HepG2 (cell line): ENCODE data around the gene ERFL. TPM values are rescaled to one million over a fixed set of nuclear protein-coding genes. Genes with fewer than 3 reads are reported as not detected.

Source experiments
- CHCHD3 ChIP-seq: sonication (generic); formaldehyde crosslinking; IDR thresholded peaks from 2 replicates; pipeline ENCODE4 v1.8.0; 2022; ENCODE audit warnings: mild to moderate bottlenecking, missing genetic modification reagents, moderate library complexity
- HOXD1 ChIP-seq: sonication (generic); formaldehyde crosslinking; IDR thresholded peaks from 2 replicates; pipeline ENCODE4 v1.5.0; 2020; ENCODE audit warnings: missing genetic modification reagents
- IKZF1 ChIP-seq: fragments of 450-650 bp; IDR thresholded peaks from 2 replicates; pipeline ENCODE4 v1.7.1; 2016
- MXI1 ChIP-seq: IDR thresholded peaks from 3 replicates; pipeline ENCODE4 v1.6.1; 2012; ENCODE audit warnings: low read depth, low read length, inconsistent platforms, borderline replicate concordance
- PHF8 ChIP-seq: sonication (generic); formaldehyde crosslinking; IDR thresholded peaks from 2 replicates; pipeline ENCODE4 v1.5.0; 2020; ENCODE audit warnings: missing genetic modification reagents
- POGZ ChIP-seq: sonication (generic); formaldehyde crosslinking; IDR thresholded peaks from 2 replicates; pipeline ENCODE4 v1.4.0; 2020; ENCODE audit warnings: mild to moderate bottlenecking, missing genetic modification reagents
- RXRB ChIP-seq: IDR thresholded peaks from 2 replicates; pipeline ENCODE4 v1.6.1; 2016; ENCODE audit warnings: borderline replicate concordance, missing genetic modification reagents, missing compliant biosample characterization
- SIN3A ChIP-seq: IDR thresholded peaks from 2 replicates; pipeline ENCODE4 v1.6.1; 2011; ENCODE audit warnings: low read depth, mild to moderate bottlenecking, control low read depth, low read length, borderline replicate concordance
- SMAD3 ChIP-seq: sonication (generic); formaldehyde crosslinking; IDR thresholded peaks from 2 replicates; pipeline ENCODE4 v1.4.0; 2020; ENCODE audit warnings: missing genetic modification reagents
- SSRP1 ChIP-seq: IDR thresholded peaks from 2 replicates; pipeline ENCODE4 v1.6.1; 2016; ENCODE audit warnings: control low read depth
- TBL1XR1 ChIP-seq: fragments of 150-350 bp; IDR thresholded peaks from 2 replicates; pipeline ENCODE4 v1.6.1; 2014; ENCODE audit warnings: borderline replicate concordance, low read length; ENCODE audit not compliant: partially characterized antibody
- ZFAT ChIP-seq: sonication (generic); formaldehyde crosslinking; conservative IDR thresholded peaks from 2 replicates; pipeline ENCODE4 v1.8.1; 2023; ENCODE audit warnings: missing genetic modification reagents, inconsistent platforms
- ZNF10 ChIP-seq: sonication (generic); formaldehyde crosslinking; IDR thresholded peaks from 2 replicates; pipeline ENCODE4 v1.4.0; 2020; ENCODE audit warnings: mild to moderate bottlenecking, low read depth, missing genetic modification reagents, borderline replicate concordance
- ZNF263 ChIP-seq: sonication (generic); formaldehyde crosslinking; IDR thresholded peaks from 2 replicates; pipeline ENCODE4 v1.4.0; 2020; ENCODE audit warnings: missing genetic modification reagents
- ZNF264 ChIP-seq: sonication (generic); formaldehyde crosslinking; IDR thresholded peaks from 2 replicates; pipeline ENCODE4 v1.4.0; 2020; ENCODE audit warnings: missing genetic modification reagents
- ZNF720 ChIP-seq: sonication (generic); formaldehyde crosslinking; IDR thresholded peaks from 2 replicates; pipeline ENCODE4 v1.4.0; 2020; ENCODE audit warnings: missing genetic modification reagents
- ZNF746 ChIP-seq: sonication (generic); formaldehyde crosslinking; IDR thresholded peaks from 2 replicates; pipeline ENCODE4 v1.8.0; 2022; ENCODE audit warnings: mild to moderate bottlenecking, missing genetic modification reagents
- ZNF792 ChIP-seq: IDR thresholded peaks from 2 replicates; pipeline ENCODE4 v1.6.1; 2016
- polyA plus RNA-seq, 8 experiments: library from polyadenylated mRNA; depleted of rRNA in 3 of 8; stranded (reverse) in 7 of 8; unstranded in 1 of 8; fragments of >200 nt; fragmentation: Illumina TruSeq in 4 of 8; extraction: Trizol in 4 of 8; gene quantifications; 2 replicates each; pipeline versions ENCODE4 v1.2.1 to v1.2.3, GENCODE V29; 2011 to 2016; ENCODE audit warnings: low read depth in 4 of 8, missing spikeins in 1 of 8, mixed read lengths in 1 of 8; ENCODE audit not compliant: insufficient read depth in 1 of 8
- total RNA-seq, 5 experiments: library from RNA; depleted of rRNA; stranded (reverse); fragments of >200 nt; fragmentation: Illumina TruSeq; extraction: Trizol; gene quantifications; 2 replicates each; pipeline ENCODE4 v1.2.3, GENCODE V29; 2016; ENCODE audit warnings: low read depth in 1 of 5
- TF ChIP-seq, protein P1 (sequence below): sonication (generic); formaldehyde crosslinking; IDR thresholded peaks from 2 replicates; pipeline ENCODE4 v1.4.0; 2020; ENCODE audit warnings: mild to moderate bottlenecking, missing genetic modification reagents
- TF ChIP-seq, protein P2 (sequence below): sonication (generic); formaldehyde crosslinking; IDR thresholded peaks from 2 replicates; pipeline ENCODE4 v1.4.0; 2020; ENCODE audit warnings: missing genetic modification reagents
- TF ChIP-seq, protein P3 (sequence below): IDR thresholded peaks from 2 replicates; pipeline ENCODE4 v1.6.1; 2016
- TF ChIP-seq, protein P4 (sequence below): sonication (generic); formaldehyde crosslinking; IDR thresholded peaks from 2 replicates; pipeline ENCODE4 v1.4.0; 2020; ENCODE audit warnings: missing genetic modification reagents, borderline replicate concordance
- TF ChIP-seq, protein P5 (sequence below): sonication (generic); formaldehyde crosslinking; IDR thresholded peaks from 2 replicates; pipeline ENCODE4 v1.4.0; 2020; ENCODE audit warnings: mild to moderate bottlenecking, low read depth, missing genetic modification reagents
- TF ChIP-seq, protein P6 (sequence below): sonication (generic); formaldehyde crosslinking; IDR thresholded peaks from 2 replicates; pipeline ENCODE4 v1.8.1; 2023; ENCODE audit warnings: mild to moderate bottlenecking, missing genetic modification reagents

ERFL gene
- total and polyA plus RNA-seq, 2 of the 13 experiments (the other 11 are each of a cell fraction or from before 2014, with no cell fraction given) = not detected

DNA sequence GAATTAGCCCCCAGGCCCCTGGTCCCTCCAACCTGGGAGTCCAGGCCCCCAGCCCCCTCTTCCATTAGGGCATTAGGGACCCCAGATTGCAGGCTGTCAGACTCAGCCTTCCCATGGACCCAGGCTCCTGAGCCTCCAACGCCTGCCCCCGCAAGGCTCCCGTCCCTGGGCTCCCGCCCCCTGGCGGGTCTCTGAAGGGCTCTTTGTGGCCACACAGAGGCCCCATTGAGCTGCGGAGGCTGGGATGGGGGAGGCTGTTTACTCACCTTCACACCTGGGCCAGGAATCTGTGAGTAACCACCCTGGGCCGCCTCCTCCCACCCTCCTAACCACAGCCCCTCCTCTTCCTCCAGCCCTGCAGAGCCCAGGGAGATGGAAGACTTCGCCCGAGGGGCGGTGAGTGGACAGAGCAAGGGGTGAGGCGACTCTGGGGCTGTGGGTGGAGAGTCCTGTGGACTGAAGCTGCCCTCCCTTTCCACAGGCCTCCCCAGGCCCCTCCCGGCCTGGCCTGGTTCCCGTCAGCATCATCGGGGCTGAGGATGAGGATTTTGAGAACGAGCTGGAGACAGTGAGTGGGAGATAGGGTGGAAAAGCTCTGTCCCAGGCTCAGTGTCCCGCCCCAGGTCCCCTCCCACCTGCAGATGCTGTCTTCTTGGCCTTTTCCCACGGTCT is 40.4 kb downstream of the ERFL start (continued):
- TF ChIP-seq ZNF263 (peak; percentile 21; the same call in 1 of the 2 replicates), IKZF1 (no peak), HOXD1 (CRISPR knock-in tag) (0 out of 2 replicates have a peak, but pooled peaks have one; percentile 1), ZNF792 (CRISPR knock-in tag) (peak; percentile 56; the same call in 1 of the 2 replicates), CHCHD3 (CRISPR knock-in tag) (no peak), RXRB (CRISPR knock-in tag) (peak; percentile 82), SIN3A (0 out of 2 replicates have a peak, but pooled peaks have one; percentile 52), SSRP1 (CRISPR knock-in tag) (0 out of 2 replicates have a peak, but pooled peaks have one; percentile 26), PHF8 (CRISPR knock-in tag) (peak; percentile 51; the same call in 1 of the 2 replicates), ZNF746 (CRISPR knock-in tag) (peak; percentile 99), ZNF264 (0 out of 2 replicates have a peak, but pooled peaks have one; percentile 38), MXI1 (peak; percentile 68; the same call in 1 of the 3 replicates), ZNF10 (CRISPR knock-in tag) (no peak), ZFAT (no peak), TBL1XR1 (no peak), SMAD3 (peak; percentile 61; the same call in 1 of the 2 replicates), ZNF720 (CRISPR knock-in tag) (no peak), POGZ (CRISPR knock-in tag) (0 out of 2 replicates have a peak, but pooled peaks have one; percentile 21)
- TF ChIP-seq, protein P1, sequence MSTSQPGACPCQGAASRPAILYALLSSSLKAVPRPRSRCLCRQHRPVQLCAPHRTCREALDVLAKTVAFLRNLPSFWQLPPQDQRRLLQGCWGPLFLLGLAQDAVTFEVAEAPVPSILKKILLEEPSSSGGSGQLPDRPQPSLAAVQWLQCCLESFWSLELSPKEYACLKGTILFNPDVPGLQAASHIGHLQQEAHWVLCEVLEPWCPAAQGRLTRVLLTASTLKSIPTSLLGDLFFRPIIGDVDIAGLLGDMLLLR (CRISPR knock-in tag) = no peak
- TF ChIP-seq, protein P2, sequence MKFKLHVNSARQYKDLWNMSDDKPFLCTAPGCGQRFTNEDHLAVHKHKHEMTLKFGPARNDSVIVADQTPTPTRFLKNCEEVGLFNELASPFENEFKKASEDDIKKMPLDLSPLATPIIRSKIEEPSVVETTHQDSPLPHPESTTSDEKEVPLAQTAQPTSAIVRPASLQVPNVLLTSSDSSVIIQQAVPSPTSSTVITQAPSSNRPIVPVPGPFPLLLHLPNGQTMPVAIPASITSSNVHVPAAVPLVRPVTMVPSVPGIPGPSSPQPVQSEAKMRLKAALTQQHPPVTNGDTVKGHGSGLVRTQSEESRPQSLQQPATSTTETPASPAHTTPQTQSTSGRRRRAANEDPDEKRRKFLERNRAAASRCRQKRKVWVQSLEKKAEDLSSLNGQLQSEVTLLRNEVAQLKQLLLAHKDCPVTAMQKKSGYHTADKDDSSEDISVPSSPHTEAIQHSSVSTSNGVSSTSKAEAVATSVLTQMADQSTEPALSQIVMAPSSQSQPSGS (CRISPR knock-in tag) = peak; percentile 66; the same call in 1 of the 2 replicates
- TF ChIP-seq, protein P3, sequence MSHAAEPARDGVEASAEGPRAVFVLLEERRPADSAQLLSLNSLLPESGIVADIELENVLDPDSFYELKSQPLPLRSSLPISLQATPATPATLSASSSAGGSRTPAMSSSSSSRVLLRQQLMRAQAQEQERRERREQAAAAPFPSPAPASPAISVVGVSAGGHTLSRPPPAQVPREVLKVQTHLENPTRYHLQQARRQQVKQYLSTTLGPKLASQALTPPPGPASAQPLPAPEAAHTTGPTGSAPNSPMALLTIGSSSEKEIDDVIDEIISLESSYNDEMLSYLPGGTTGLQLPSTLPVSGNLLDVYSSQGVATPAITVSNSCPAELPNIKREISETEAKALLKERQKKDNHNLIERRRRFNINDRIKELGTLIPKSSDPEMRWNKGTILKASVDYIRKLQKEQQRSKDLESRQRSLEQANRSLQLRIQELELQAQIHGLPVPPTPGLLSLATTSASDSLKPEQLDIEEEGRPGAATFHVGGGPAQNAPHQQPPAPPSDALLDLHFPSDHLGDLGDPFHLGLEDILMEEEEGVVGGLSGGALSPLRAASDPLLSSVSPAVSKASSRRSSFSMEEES (CRISPR knock-in tag) = 0 out of 2 replicates have a peak, but pooled peaks have one; percentile 35
- TF ChIP-seq, protein P4, sequence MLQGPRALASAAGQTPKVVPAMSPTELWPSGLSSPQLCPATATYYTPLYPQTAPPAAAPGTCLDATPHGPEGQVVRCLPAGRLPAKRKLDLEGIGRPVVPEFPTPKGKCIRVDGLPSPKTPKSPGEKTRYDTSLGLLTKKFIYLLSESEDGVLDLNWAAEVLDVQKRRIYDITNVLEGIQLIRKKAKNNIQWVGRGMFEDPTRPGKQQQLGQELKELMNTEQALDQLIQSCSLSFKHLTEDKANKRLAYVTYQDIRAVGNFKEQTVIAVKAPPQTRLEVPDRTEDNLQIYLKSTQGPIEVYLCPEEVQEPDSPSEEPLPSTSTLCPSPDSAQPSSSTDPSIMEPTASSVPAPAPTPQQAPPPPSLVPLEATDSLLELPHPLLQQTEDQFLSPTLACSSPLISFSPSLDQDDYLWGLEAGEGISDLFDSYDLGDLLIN (CRISPR knock-in tag) = no peak
- TF ChIP-seq, protein P5, sequence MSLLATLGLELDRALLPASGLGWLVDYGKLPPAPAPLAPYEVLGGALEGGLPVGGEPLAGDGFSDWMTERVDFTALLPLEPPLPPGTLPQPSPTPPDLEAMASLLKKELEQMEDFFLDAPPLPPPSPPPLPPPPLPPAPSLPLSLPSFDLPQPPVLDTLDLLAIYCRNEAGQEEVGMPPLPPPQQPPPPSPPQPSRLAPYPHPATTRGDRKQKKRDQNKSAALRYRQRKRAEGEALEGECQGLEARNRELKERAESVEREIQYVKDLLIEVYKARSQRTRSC (CRISPR knock-in tag) = no peak
- TF ChIP-seq, protein P6, sequence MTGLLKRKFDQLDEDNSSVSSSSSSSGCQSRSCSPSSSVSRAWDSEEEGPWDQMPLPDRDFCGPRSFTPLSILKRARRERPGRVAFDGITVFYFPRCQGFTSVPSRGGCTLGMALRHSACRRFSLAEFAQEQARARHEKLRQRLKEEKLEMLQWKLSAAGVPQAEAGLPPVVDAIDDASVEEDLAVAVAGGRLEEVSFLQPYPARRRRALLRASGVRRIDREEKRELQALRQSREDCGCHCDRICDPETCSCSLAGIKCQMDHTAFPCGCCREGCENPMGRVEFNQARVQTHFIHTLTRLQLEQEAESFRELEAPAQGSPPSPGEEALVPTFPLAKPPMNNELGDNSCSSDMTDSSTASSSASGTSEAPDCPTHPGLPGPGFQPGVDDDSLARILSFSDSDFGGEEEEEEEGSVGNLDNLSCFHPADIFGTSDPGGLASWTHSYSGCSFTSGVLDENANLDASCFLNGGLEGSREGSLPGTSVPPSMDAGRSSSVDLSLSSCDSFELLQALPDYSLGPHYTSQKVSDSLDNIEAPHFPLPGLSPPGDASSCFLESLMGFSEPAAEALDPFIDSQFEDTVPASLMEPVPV = peak; percentile 83; the same call in 1 of the 2 replicates
